ENCODE results near the gene ARHGAP18. TPM values are rescaled to one million over a fixed set of nuclear protein-coding genes. Genes with fewer than 3 reads are reported as not detected.

The ARHGAP18 gene
- total RNA-seq, 3 donors from 2014 or later (not counting 1 experiment from before 2014, with no cell fraction given), result 11.5 to 12.5 (median 11.8) TPM

DNA sequence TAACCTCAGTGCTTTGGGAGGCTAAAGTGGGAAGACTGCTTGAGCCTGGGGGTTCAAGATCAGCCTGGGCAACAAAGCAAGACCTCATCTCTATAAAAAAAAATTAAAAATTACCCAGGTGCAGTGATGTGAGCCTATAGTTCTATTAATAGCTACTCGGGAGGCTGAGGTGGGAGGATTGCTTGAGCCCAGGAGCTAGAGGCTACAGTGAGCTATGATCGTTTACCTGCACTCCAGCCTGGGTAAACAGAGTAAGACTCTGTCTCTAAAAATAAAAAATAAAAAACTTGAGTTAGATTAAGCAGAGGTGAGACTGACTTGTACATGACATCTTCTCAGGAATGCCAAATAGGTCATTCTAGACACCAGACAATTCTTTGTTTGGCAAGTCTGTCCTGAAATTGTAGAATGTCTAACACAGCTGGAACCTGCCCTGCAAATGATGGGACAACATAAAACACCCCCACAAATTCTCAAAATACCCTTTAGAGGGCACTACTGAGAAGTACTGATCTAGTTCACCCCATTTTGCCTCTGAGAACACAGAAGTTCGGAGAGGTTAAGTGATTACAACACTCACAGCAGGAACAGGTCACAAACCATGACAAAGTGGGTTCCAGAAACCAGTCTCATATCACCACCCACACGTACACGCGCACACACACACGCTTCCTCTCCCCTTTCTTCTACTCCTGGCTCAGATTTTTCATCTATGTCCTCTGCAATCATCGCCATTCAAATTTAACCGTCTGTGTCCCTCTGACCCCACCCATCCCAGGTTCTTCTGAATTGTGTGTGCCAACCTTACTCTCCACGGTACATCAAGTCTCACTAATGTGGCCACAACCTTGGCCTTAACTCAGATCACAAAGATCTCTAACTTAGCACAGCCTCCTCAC lies 38.3 kb downstream of the ARHGAP18 start:
- Mint-ChIP-seq H3K9me3 (no peaks in the 10 kb centered on the region), H3K36me3 (no peaks in the 10 kb centered on the region), H3K27me3 (ENCODE audit: low read depth in 2 of 2) (no peaks in the 10 kb centered on the region), H3K27ac (peak overlapping the region; percentile 83 to 88), H3K4me1 (peaks cover 29 to 31% of the 10 kb centered on the region in 2 donors), H3K4me3 (peak overlapping the region; percentile 69)
- 44% methylated on average over 10 of the region's 10 CpGs for WGBS (ENCODE audit: insufficient coverage)
- no peaks in the 10 kb centered on the region for H3K9me3 ChIP-seq (ENCODE audit: control insufficient read depth, insufficient read depth, low read length)
- no peaks in the 10 kb centered on the region for H3K36me3 ChIP-seq (ENCODE audit: control insufficient read depth, insufficient read depth, low read length)
- TF ChIP-seq, protein P1, sequence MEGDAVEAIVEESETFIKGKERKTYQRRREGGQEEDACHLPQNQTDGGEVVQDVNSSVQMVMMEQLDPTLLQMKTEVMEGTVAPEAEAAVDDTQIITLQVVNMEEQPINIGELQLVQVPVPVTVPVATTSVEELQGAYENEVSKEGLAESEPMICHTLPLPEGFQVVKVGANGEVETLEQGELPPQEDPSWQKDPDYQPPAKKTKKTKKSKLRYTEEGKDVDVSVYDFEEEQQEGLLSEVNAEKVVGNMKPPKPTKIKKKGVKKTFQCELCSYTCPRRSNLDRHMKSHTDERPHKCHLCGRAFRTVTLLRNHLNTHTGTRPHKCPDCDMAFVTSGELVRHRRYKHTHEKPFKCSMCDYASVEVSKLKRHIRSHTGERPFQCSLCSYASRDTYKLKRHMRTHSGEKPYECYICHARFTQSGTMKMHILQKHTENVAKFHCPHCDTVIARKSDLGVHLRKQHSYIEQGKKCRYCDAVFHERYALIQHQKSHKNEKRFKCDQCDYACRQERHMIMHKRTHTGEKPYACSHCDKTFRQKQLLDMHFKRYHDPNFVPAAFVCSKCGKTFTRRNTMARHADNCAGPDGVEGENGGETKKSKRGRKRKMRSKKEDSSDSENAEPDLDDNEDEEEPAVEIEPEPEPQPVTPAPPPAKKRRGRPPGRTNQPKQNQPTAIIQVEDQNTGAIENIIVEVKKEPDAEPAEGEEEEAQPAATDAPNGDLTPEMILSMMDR (IDR thresholded peaks at IDR 0.05), result no peak
- H3K4me3 ChIP-seq (ENCODE audit: low read length), result no peak overlapping the region
- DNase-seq, result peak; percentile 27 to 80
- intact Hi-C loops (cut with micrococcal nuclease), result loop anchor here (1.0 to 2.0 kb wide), 3 partner anchors 13 to 79 kb away; no protein-coding TSS in a partner anchor
- ATAC-seq, result peak; percentile 91 to 97 (median 91)
- peak overlapping the region; percentile 62 for H3K27ac ChIP-seq (ENCODE audit: low read length)
- H3K27me3 ChIP-seq (ENCODE audit: control insufficient read depth, insufficient read depth, low read length), result no peaks in the 10 kb centered on the region
- peaks cover 6% of the 10 kb centered on the region for H3K4me1 ChIP-seq (ENCODE audit: control insufficient read depth, insufficient read depth, low read length)

DNA sequence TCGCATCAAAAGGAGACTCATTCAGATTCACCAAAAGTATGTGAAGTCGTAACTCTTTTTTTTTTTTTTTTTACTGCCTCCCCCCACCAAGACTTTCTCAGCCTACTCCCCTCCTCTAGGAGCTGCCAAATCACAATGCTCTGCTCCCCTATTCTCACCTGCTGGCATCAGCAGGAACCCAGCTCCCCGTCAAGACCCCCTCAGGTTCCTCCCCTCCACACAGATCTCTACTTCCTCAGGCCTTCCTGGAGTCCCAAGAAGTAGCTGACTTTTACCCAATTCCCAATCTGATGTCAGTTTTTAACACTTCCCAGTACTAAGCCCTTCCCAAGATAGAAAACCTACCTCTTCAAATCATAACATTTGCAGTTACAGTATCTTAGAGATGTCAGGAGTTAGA lies 39.3 kb downstream of the ARHGAP18 start:
- 92% methylated on average over 3 of the region's 3 CpGs for WGBS (ENCODE audit: insufficient coverage)
- H3K4me3 Mint-ChIP-seq, result no peak overlapping the region
- Histone ChIP-seq H3K27me3 (ENCODE audit: control insufficient read depth, insufficient read depth, low read length) (no peaks in the 10 kb centered on the region), H3K36me3 (ENCODE audit: control insufficient read depth, insufficient read depth, low read length) (no peaks in the 10 kb centered on the region), H3K4me3 (ENCODE audit: low read length) (no peak overlapping the region), H3K27ac (ENCODE audit: low read length) (no peak overlapping the region), H3K4me1 (ENCODE audit: control insufficient read depth, insufficient read depth, low read length) (peaks cover 6% of the 10 kb centered on the region), H3K9me3 (ENCODE audit: control insufficient read depth, insufficient read depth, low read length) (no peaks in the 10 kb centered on the region)
- H3K4me1 Mint-ChIP-seq, result peaks cover 34 to 35% of the 10 kb centered on the region in 2 donors
- TF ChIP-seq, protein P1 (IDR thresholded peaks at IDR 0.05), result no peak
- H3K27me3 Mint-ChIP-seq (ENCODE audit: low read depth in 2 of 2), result no peaks in the 10 kb centered on the region
- DNase-seq (no peak), ATAC-seq (no peak)
- H3K36me3 Mint-ChIP-seq, result no peaks in the 10 kb centered on the region
- no peaks in the 10 kb centered on the region for H3K9me3 Mint-ChIP-seq
- H3K27ac Mint-ChIP-seq, result no peak overlapping the region
- intact Hi-C loops (cut with micrococcal nuclease), result loop anchor here (1.0 kb wide), 1 partner anchor 60 kb away; no protein-coding TSS in a partner anchor

DNA sequence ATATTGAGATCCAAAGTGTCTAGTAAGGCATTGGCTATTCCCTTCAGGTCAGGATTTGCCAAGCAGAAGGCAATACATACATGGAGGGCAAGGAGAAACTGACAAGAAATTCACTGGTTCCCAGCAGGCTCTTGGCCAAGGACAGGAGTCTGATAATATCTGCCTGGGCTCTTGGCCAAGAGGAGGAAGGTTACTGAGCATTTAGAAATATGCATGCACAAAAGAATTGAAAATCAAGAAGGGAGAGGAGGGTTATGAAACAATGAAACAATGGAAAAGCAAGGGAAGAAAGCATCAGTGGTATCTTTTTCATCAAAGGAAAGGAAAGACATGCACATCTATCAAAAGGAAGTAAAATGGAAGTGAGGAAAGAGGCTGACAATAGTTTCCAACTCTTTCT lies 42.4 kb downstream of the ARHGAP18 start:
- Histone ChIP-seq H3K4me3 (ENCODE audit: low read length) (no peak overlapping the region), H3K27me3 (ENCODE audit: control insufficient read depth, insufficient read depth, low read length) (no peaks in the 10 kb centered on the region), H3K4me1 (ENCODE audit: control insufficient read depth, insufficient read depth, low read length) (peaks cover 6% of the 10 kb centered on the region), H3K36me3 (ENCODE audit: control insufficient read depth, insufficient read depth, low read length) (no peaks in the 10 kb centered on the region), H3K9me3 (ENCODE audit: control insufficient read depth, insufficient read depth, low read length) (no peaks in the 10 kb centered on the region), H3K27ac (ENCODE audit: low read length) (no peak overlapping the region)
- intact Hi-C loops (cut with micrococcal nuclease), result no loop called here
- Mint-ChIP-seq H3K36me3 (no peaks in the 10 kb centered on the region), H3K4me3 (no peak overlapping the region), H3K27ac (no peak overlapping the region), H3K4me1 (peaks cover 30 to 33% of the 10 kb centered on the region in 2 donors), H3K9me3 (no peaks in the 10 kb centered on the region), H3K27me3 (ENCODE audit: low read depth in 2 of 2) (no peaks in the 10 kb centered on the region)
- ATAC-seq (no peak), DNase-seq (no peak)
- TF ChIP-seq, protein P1 (IDR thresholded peaks at IDR 0.05), result no peak
